ENCODE measurements around the gene NLRC5.
"Not testable (repeated sequence)": the region's sequence is repeated elsewhere in the genome, so short reads cannot be mapped to it uniquely, and the experiment has no call there.

NLRC5 gene

GRCh38 chr16:57053206-57053605, 63.8 kb downstream of the NLRC5 start:
- DNase-seq (ENCODE audit: low read depth), result no peak

DNA sequence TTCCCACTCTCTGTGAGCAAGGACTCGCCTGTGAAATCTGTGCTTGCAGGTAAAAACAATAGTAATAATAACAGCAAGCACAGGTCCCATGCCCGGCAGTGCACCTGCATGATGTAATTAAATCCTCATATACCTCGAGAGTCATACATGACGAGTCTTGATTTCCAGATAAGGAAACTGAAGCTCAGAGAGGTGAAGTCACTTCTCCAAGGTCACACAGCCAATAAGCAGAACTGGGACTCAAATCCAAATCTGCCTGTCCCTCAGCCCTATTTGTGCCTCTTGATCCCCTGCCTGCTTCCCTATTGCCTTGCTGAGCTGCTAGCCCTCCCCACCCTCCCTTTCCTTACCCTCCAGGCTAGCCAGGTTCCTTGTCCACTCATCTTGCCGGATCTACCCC, 65.0 kb downstream of the NLRC5 start:
- DNase-seq (ENCODE audit: low read depth), result no peak

GRCh38 chr16:57054771-57055170, 65.4 kb downstream of the NLRC5 start:
- no peak for DNase-seq (ENCODE audit: low read depth)

GRCh38 chr16:57055671-57056070, 66.3 kb downstream of the NLRC5 start:
- no peak for DNase-seq (ENCODE audit: low read depth)

GRCh38 chr16:57058291-57058861, 69.0 kb downstream of the NLRC5 start:
- DNase-seq (ENCODE audit: low read depth), result no peak

DNA sequence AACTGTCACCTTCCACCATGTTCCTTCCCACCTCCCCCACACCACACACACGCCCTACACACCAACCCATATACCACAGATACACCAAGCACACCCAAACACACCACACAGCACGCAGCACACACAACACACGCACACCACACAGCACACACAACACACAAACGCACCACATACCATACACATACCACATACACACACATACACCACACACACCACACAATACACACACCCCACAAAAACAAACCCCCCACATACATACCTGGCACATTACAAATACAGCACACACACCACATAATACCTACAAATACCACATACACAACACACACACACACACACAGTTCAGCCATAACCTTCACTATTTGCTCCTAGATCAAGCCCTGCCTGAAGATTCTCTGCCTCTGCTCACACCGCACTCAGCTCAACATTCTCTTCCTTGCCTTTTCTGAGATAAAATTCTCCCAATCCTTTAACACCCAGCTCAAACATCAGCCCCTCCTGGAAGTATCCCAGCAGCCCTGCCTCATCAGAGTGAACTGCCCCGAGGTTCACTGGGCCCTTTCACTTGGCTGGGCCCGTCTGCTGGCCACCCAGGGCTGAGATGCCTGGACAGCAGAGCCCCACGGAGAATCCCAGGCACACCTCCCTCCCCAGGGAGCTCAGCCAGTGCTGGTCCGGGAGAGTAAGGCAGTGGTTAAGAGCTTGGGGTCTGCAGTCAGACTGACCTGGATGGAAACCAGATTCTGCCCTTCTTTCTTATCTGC, 71.1 kb downstream of the NLRC5 start:
- DNase-seq (ENCODE audit: low read depth), result no peak

GRCh38 chr16:57061084-57061905, 71.9 kb downstream of the NLRC5 start:
- DNase-seq (ENCODE audit: low read depth), result no peak

- DNase-seq (ENCODE audit: low read depth), result no peak
Observed at GRCh38 chr16:57062329-57062728, 73.0 kb downstream of the NLRC5 start.

GRCh38 chr16:57063189-57063588, 73.8 kb downstream of the NLRC5 start:
- DNase-seq (ENCODE audit: low read depth), result not testable (repeated sequence)

DNA sequence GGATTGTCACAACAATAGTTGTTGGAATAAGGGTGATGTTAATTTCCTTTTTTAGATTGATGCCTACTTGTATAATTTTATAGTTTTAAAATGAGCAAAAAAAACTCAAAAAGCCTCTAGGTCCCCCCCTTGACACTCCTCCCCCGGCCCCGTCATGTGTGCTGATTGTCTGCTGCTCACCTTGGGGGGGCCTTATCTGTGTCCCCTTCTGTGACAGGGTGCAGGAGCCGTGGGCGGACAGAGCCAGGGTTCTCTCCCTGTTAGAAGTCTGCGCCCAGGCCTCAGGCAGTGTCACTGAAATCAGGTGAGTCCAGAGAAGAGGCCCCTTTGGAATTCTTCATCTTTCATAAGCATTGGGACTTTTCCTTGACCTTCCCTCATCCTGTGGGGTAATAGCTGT, 75.6 kb downstream of the NLRC5 start:
- DNase-seq (ENCODE audit: low read depth), result no peak

- DNase-seq (ENCODE audit: low read depth), result no peak
Observed at GRCh38 chr16:57066625-57067024, 77.3 kb downstream of the NLRC5 start.

DNA sequence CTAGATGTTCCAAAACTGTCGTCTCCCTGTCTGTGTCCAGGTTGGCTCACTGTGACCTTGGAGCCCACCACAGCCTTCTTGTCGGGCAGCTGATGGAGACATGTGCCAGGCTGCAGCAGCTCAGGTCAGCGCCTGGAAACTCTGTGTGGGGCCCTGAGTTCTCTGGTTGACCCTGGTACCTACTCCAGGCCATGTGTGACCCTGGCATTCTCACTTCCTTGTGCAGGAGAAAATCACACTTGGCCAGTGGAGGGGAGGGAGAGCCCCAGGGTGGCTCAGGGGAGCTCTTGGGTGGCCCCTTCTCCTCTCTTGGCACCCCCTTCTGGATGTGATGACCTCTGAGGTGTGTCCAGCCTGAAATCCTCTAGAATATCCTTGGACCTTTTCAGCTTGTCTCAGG, 78.0 kb downstream of the NLRC5 start:
- DNase-seq (ENCODE audit: low read depth), result no peak

DNA sequence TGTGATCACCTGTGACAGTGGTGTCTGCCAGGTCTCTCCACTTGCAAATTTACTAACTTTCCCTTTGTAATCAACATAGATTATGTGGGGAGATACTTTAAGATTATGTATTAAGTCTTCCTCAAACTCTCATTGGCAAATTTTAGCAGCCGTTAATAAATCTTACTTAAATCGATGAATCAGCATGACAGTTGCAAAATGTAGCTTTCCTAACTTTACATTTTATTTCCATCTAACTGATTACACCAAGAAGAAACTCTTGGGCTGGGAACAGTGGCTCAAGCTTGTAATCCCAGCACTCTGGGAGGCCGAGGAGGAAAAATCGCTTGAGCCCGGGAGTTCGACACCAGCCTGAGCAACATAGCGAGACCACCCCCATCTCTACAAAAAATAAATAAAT, 79.7 kb downstream of the NLRC5 start:
- DNase-seq (ENCODE audit: low read depth), result no peak

GRCh38 chr16:57069635-57070370, 80.4 kb downstream of the NLRC5 start:
- DNase-seq (ENCODE audit: low read depth), result no peak

DNA sequence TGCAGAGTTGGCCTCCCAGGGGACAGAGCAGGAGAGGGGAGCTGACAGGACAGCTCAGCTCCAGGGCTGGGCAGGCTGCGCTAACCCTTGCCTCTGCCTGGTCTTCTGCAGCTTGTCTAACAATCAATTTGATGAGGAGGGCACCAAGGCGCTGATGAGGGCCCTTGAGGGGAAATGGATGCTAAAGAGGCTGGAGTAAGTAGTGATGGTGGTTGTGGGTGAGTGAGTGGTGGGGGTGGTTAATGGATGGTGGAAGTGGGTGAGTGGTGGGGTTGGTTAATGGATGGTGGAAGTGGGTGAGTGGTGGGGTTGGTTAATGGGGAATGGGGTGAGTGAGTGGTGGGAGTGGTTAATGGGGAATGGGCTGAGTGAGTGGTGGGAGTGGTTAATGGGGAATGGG, 81.1 kb downstream of the NLRC5 start:
- no peak for DNase-seq (ENCODE audit: low read depth)

DNA sequence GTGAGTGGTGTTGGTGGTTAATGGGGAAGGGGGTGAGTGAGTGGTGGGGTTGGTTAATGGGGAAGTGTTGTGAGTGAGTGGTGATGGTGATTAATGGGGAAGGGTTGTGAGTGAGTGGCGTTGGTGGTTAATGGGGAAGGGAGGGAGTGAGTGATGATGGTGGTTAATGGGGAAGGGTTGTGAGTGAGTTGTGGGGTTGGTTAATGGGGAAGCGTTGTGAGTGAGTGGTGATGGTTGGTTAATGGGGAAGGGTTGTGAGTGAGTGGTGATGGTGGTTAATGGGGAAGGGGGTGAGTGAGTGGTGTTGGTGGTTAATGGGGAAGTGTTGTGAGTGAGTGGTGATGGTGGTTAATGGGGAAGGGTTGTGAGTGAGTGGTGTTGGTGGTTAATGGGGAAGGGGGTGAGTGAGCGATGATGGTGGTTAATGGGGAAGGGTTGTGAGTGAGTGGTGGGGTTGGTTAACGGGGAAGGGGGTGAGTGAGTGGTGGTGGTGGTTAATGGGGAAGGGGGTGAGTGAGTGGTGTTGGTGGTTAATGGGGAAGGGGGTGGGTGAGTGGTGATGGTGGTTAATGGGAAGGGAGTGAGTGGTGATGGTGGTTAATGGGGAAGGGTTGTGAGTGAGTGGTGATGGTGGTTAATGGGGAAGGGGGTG, 81.8 kb downstream of the NLRC5 start:
- not testable (repeated sequence) for DNase-seq (ENCODE audit: low read depth)

DNA sequence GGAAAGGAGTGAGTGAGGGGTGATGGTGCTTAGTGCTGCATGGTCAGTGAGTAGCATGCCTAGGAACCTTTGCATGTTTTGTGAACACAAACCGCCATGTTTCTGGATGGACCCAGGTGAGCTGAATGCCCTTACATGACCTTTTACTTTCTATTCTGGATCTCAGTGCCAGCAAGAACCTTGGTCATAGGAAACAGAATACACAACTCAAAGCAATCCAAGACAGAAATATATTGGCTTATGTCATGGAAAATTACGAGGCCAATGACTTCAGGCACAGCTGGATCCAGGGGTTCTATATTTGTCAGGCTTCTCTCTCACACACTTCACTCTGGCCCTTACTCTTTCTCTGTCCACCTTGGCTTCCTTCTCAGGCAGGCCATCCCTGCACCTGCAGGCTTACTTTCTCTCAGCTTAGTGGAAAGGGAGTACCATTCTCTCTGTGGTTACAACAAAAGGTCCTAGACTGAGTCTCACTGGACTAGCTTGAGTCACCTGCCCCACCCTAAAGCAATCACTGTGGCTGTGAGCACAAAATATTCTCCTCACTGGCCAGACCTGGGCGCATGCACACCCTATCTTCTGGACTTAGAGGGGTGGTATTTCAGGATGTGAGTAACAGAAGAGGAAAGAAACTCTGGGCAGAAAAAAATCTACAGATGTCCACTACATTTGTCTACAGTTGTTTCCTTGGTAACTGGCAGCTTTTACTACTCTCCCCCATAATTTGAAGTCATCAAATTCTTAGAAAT, 82.7 kb downstream of the NLRC5 start:
- no peak for DNase-seq (ENCODE audit: low read depth)

- no peak for DNase-seq (ENCODE audit: low read depth)
Observed at GRCh38 chr16:57072616-57073275, 83.4 kb downstream of the NLRC5 start.

- no peak for DNase-seq (ENCODE audit: low read depth)
Observed at GRCh38 chr16:57077714-57078113, 88.4 kb downstream of the NLRC5 start.

DNA sequence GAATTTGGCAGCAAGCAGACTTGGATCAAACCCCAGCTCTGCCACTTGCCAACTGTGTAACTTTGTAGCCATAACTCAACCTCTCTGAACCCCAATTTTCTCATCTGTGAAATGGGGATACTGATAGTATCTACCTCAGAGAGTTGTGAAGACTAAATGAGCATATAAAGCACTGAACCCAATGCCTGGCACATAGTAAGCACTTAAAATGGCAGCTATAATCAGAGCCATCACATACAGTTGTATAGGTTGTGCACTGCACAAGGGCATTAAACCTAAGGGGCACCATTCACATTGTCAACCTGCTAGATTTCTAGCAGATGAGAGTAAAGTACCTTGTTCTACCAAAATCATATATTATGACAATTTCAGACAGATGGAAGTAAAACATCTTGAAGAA, 92.4 kb downstream of the NLRC5 start:
- DNase-seq (ENCODE audit: low read depth), result no peak

DNA sequence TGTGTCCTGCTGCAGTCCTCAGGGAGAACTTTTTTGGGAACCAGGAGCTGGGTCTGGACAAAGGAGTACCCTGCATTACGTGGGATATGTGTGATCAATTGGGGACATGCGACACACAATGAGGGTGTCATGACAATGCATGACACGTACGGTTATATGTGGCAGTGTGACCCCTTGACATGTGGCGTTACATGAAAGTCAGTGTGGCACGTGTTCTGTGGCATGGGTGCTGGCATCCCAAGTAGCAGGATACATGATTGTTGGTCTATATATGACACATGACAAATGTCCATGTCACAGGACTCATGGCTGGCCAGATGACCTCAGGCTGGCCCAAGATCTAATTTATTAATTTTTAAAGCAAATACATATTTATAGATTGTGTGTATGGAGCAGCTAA, 93.3 kb downstream of the NLRC5 start:
- no peak for DNase-seq (ENCODE audit: low read depth)
